HG02973 (cell line): ENCODE data around the gene SPATA1.
A peak's percentile ranks its signal among the peaks of the same experiment; 100 is the strongest.
"Not testable (repeated sequence)": the region's sequence is repeated elsewhere in the genome, so short reads cannot be mapped to it uniquely, and the experiment has no call there.

ENCODE experiments used
- ATAC-seq: cut with Tn5 transposase; IDR thresholded peaks from one replicate; pipeline ENCODE4 v1.9.1; 2021; ENCODE audit warnings: moderate library complexity; ENCODE audit not compliant: unreplicated experiment

The SPATA1 gene

DNA sequence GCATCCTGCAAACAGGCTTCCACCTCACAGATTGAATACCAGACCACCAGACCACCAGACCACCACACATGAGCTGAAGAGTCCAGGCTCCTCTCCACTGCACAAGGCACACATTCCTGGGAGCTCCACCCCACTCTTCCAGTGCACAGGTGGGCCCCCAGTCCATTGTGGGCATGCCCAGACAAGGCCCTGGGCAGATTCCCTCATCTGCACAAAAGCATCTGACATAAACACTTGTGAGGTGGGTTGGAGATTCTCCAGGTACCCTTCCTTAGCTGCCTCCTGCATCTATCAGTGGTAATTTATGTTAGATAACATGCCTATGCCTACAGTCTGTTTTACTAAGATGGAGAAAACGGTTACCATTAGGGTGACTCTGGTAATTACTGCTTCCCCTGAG, 79.6 kb downstream of the SPATA1 start:
- ATAC-seq = no peak

- ATAC-seq = no peak
These were observed 80.9 kb downstream of the SPATA1 start for GRCh38 chr1:84587099-84587498.

DNA sequence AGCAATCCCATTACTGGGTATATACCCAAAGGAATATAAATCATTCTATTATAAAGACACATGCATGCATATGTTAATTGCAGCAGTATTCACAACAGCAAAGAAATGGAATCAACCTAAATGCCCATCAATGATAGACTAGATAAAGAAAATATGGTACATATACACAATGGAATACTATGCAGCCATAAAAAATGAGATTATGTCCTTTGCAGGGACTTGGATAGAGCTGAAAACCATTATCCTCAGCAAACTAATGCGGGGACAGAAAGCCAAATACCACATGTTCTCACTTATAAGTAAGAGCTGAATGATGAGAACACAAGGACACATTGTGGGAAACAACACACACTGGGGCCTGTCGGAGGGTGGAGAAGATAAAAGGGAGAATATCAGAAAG, 88.8 kb downstream of the SPATA1 start:
- not testable (repeated sequence) for ATAC-seq

GRCh38 chr1:84597011-84597410, 90.8 kb downstream of the SPATA1 start:
- ATAC-seq = no peak

DNA sequence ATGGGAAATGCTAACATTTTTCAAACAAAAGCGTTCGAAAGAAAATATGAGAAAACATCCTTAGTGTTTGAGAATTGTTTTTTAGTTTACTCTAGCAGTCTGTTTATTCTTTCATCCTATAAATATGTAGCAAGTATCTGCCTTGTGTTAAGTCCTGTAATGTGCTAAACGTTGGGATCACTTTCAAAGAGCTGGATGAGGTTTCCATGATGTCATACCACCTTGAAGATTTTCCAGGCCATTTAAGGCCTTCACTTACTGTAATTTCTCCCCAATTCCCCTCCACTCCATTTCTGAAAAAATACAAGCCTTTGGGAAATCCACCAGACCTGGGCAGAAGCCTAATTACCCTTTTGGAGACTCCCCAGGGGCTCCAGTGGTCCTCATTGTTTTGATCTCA, 92.2 kb downstream of the SPATA1 start:
- no peak for ATAC-seq

- ATAC-seq = peak; percentile 78
These were observed 92.9 kb downstream of the SPATA1 start for GRCh38 chr1:84598846-84599741.

DNA sequence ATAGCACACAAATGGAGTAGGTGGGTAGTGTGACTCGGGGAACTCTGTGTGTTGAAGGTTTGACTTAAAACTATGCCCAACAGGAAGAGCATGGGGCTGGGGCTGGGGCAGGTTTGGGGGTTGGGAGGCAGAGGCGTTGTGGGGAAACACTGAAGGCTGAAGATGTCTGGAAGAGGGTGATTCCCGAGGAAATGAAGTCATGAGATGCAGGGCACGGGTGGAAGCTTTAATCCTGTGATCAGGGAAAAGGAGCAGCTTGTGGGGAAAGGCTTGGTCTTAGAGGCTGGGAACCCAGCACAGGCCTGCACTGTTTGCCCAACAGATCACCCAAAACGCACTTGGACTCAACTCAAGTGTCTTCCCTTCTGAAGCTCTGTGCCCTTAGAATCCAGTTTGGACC, 94.6 kb downstream of the SPATA1 start:
- ATAC-seq = no peak

DNA sequence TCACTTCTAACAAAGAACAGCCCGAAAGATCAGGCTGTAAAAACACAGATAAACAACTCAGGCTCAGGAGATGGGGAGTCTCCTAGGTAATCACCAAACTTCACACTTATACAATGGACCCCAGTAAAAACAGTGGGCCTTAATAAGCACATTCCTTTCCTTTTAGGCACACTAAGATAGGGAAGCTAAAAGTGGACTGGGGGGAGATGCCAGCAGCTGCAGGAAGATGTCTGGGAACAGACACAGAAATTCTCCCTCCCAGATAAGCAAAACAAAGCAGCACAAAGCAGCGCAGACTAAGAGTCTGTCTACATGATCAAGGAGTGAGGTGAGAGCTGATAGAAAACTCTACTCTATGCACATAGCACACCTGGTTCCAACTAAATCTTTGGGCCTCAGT, 97.0 kb downstream of the SPATA1 start:
- no peak for ATAC-seq

DNA sequence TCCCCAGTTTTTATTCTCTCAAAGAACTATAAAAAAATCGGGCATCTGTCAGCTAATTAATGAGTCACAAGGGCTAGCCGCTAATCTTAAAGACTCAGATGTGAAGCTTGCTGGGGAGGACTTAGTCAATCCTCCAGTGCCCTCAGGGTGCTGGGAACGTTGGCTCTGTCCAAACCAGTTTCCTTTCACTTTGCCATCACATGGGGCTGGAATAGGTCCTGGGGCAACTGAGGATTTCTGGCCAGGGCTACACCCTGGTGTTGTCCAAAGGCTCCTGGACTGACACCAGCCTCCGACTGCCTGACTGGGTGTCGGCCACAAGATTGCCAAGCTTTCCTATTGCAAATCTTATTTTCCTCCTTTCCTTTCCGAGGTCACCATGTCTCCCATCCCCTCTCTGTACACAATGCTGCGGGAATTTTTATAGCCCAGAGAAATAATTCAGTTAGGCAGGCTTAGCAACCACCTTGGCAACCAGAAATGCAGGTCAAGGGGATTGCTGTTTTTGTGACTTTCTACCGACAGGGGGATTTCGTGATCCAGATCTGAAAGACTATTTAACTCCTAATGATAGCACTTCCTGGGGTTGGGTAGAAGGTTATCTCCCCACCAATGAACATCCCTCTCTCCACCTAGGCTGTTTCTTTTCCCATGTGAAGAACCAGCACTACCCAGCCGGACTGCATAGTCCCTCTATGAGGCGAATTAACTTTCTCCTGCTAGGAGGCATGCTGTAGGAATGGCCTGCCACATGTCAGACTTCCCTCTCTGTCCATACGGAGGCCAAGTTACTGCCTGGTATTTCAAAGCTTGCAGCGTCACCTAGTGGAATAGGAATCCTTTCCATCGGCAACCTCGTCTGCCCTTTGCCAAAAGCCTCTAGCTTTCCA, 98.0 kb downstream of the SPATA1 start:
- ATAC-seq = no peak

- ATAC-seq = no peak
These were observed 99.0 kb downstream of the SPATA1 start for GRCh38 chr1:84605157-84605556.

DNA sequence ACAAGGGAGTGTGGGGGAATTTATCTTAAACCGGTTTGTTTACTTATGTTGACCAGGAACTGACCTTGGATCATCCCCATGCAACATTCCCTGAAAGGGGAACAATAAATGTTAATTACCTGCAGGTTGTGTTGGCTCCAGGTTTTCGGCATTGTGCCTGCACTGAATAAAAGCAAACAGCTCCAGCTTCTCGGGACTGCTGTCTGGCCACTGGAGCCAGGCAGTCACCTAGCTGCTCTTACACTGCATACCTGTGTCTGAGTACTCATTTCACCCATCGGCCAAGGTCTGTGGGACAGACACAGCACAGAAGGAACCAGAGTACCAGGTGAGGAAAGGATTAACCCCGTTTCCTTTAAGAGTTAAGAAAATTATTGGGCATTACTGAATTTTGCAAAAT, 100.8 kb downstream of the SPATA1 start:
- ATAC-seq = no peak

DNA sequence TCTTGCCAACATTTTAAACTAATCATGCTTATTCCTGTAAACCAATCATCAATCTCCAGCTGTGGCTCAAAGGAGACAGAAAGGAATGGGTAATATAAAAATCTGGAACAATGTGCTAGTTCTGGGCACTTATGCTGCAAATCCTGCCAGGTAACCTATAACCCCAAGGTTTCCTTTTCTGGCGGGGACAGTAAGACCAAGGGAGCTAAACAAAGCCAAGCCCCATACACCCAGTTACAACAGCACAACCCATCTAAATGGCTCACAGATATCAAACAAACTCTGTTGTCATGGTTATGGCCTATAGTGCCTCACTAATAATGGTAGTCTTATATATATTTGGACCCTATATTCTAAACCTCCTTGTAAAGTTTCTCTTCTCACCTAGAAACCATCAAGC, 104.9 kb downstream of the SPATA1 start:
- ATAC-seq = no peak

DNA sequence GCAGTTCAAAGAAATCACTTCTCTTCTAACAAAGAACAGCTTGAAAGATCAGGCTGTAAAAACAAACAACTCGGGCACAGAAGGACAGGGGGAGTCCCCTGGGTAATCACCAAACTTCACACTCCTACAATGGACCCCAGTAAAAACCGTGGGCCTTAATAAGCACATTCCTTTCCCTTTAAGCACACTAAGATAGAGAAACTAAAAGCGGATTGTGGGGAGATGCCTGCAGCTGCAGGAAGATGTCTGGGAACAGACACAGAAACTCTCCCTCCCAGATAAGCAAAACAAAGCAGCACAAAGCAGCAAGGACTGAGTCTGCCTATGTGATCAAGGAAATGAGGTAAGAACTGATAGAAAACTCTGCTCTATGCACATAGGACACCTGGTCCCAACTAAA, 105.6 kb downstream of the SPATA1 start:
- ATAC-seq = no peak

GRCh38 chr1:84613026-84613425, 106.8 kb downstream of the SPATA1 start:
- no peak for ATAC-seq

DNA sequence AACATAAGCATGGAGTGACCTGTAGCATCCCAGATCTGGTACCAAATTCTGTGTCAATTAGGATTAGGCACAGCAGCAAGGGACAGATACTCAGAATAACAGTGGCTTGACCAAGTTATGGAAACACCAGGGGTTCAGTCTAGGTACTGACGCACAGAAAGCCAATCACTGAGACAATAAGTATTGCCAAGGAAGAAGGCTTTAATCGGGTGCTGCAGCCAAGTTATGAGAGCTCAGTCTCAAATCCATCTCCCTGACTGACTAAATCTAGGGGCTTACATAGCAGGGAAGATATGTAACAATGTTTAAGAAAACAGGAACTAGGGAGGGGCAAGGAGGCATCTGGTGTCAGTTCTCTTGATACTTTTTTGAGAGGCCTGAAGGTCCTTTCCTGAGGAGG, 107.7 kb downstream of the SPATA1 start:
- no peak for ATAC-seq

DNA sequence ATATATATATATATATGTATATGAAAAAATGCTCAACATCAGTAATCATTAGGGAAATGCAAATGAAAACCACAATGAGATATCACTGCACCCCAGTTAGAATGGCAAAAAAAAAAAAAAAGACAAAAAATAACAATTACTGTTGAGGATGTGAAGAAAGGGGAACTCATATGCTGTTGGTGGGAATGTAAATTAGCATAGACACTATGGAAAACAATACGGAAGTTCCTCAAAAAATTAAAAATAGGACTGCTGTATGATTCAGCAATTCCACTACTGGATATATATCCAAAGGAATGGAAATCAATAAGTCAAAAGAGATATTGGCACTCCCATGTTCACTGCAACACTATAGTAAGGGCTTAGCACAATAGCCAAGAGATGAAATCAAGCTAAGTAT, 109.6 kb downstream of the SPATA1 start:
- no peak for ATAC-seq
